Glutamatergic neuron (in vitro differentiated cells): ENCODE results near the gene BACH2. TPM values are rescaled to one million over a fixed set of nuclear protein-coding genes. Genes with fewer than 3 reads are reported as not detected.

Experiments used
- DNase-seq: peaks from one replicate; pipeline ENCODE4 v3.0.0; 2022
- H3K27ac Mint-ChIP-seq: one replicate; pipeline ENCODE4 v1.8.0; 2020; ENCODE audit warnings: mild to moderate bottlenecking, mixed read lengths, inconsistent platforms; ENCODE audit not compliant: unreplicated experiment
- H3K27me3 Mint-ChIP-seq: one replicate; pipeline ENCODE4 v1.8.0; 2020; ENCODE audit warnings: mild to moderate bottlenecking, moderate library complexity, mixed read lengths, inconsistent platforms; ENCODE audit not compliant: unreplicated experiment
- H3K36me3 Mint-ChIP-seq: one replicate; pipeline ENCODE4 v1.8.0; 2020; ENCODE audit warnings: mild to moderate bottlenecking, mixed read lengths, inconsistent platforms; ENCODE audit not compliant: unreplicated experiment
- H3K4me1 Mint-ChIP-seq: one replicate; pipeline ENCODE4 v1.8.0; 2020; ENCODE audit warnings: mild to moderate bottlenecking, low read depth, mixed read lengths, inconsistent platforms; ENCODE audit not compliant: unreplicated experiment
- H3K4me3 Mint-ChIP-seq: one replicate; pipeline ENCODE4 v1.8.0; 2020; ENCODE audit warnings: mild to moderate bottlenecking, mixed read lengths, inconsistent platforms; ENCODE audit not compliant: unreplicated experiment
- H3K9me3 Mint-ChIP-seq: one replicate; pipeline ENCODE4 v1.8.0; 2020; ENCODE audit warnings: mild to moderate bottlenecking, moderate library complexity, mixed read lengths, inconsistent platforms; ENCODE audit not compliant: unreplicated experiment
- total RNA-seq: library from RNA; stranded (reverse); fragmentation: NEBNext Ultra II Directional; extraction: Animal tissue kit (Norgen Biotek cat#: 25700); gene quantifications from one replicate; pipeline ENCODE4 v1.2.1, GENCODE V29; 2021; ENCODE audit not compliant: unreplicated experiment
- TF ChIP-seq, protein P1 (sequence below): fragments of 200-600 bp; sonication (generic); IDR thresholded peaks from one replicate; pipeline ENCODE4 v1.5.0; 2021; ENCODE audit not compliant: partially characterized antibody, unreplicated experiment

BACH2 gene
- total RNA-seq, 1 donor from 2014 or later: 96.4 TPM

DNA sequence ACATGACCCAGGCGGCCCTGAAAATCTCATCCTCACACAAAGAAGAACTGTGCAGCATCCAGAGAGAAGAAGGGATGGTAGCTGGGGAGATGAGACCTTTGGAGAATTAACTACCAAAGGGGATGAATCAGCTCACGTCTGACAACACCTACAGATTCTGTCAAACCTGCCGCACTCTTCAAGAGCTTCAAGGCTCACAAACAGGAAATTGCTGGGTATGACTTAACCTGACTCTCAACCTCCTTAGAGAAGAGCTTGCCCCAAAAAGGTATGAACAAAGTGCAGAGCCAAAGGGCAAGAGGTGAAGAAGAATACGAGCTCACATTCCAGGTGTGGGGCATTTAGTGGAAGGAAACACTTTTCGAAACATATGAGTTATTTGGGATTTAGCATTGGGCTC lies 139.8 kb downstream of the BACH2 start:
- Mint-ChIP-seq H3K9me3 (no peaks in the 10 kb centered on the region), H3K4me1 (peaks cover 46% of the 10 kb centered on the region), H3K27me3 (no peaks in the 10 kb centered on the region), H3K27ac (peak overlapping the region; percentile 4), H3K36me3 (no peaks in the 10 kb centered on the region), H3K4me3 (peak overlapping the region; percentile 3)
- TF ChIP-seq, protein P1, sequence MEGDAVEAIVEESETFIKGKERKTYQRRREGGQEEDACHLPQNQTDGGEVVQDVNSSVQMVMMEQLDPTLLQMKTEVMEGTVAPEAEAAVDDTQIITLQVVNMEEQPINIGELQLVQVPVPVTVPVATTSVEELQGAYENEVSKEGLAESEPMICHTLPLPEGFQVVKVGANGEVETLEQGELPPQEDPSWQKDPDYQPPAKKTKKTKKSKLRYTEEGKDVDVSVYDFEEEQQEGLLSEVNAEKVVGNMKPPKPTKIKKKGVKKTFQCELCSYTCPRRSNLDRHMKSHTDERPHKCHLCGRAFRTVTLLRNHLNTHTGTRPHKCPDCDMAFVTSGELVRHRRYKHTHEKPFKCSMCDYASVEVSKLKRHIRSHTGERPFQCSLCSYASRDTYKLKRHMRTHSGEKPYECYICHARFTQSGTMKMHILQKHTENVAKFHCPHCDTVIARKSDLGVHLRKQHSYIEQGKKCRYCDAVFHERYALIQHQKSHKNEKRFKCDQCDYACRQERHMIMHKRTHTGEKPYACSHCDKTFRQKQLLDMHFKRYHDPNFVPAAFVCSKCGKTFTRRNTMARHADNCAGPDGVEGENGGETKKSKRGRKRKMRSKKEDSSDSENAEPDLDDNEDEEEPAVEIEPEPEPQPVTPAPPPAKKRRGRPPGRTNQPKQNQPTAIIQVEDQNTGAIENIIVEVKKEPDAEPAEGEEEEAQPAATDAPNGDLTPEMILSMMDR: no peak
- DNase-seq: no peak

DNA sequence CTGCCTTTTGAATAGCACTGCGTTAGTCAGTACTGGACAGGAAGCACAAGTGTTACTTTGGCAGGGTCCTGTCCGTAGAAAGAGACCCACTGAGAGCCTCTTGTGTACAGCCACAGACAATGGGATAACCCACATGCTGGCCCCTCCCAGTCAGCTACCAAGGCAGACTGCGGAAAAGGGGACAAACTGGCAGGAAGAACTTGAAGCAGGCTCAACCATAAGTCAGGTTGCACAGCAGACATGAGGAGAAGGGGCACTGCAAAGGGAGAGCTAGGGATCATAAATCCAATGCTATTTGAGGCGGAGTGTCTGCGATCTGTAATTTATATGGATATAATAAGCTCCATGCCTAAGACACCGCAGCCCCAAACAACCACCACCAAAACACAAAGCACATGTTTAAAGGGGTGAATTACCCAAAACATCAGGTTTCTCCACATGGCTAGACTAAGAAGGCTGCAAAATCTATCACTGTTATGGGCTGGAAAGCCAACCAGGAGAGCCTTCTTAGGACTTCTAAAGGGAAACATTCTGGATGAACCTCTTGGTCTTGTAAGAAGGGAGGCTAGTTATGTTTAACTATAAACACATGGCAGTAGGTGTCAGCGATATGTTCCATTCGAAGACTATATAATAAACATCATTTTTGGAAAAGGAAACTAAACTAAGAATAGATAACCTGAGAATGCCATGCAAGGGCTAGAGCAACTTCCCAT lies 141.7 kb downstream of the BACH2 start:
- no peaks in the 10 kb centered on the region for H3K27me3 Mint-ChIP-seq
- H3K4me3 Mint-ChIP-seq: no peak overlapping the region
- no peaks in the 10 kb centered on the region for H3K36me3 Mint-ChIP-seq
- peaks cover 2% of the 10 kb centered on the region for H3K9me3 Mint-ChIP-seq
- TF ChIP-seq, protein P1: no peak
- H3K4me1 Mint-ChIP-seq: peaks cover 43% of the 10 kb centered on the region
- no peak overlapping the region for H3K27ac Mint-ChIP-seq
- DNase-seq: no peak

DNA sequence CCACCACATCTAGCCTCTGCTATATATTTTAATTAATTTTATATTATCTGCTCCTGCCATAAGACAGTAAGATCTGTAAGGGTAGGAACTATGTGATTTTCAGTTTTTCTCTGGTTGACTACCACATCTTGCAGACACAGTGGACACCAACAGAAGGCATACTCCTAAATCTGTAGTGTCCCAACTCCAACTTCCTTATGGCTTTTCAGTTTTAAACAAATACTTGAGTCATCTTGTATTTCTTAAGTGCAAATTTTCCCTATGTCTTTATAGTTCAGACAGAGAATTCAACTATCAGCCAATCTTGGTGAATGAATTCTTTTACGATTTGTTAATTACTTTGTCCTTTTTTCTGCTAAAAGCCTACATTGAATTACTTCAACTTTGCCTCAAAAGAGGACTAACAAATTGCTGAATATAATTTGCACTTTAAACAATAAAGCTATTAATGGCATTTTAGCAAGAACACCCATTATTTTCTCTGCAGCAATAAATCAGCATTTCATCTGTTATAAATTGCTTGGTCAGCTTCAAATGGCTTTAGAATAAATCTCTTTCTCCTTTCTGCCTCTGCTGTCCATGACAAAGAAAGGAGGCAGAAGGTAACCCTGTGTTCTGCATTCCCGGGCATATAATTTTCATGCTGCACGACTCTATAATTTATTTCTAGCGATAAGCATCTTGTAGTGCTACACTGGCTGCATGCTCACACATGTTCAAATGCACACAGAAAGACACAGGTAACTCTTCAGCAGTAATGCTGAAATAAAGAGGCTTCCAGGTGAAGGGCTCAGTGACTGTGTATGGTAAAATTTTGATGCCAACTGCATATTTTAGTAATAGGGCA lies 144.8 kb downstream of the BACH2 start:
- H3K4me1 Mint-ChIP-seq: peaks cover 30% of the 10 kb centered on the region
- H3K9me3 Mint-ChIP-seq: peaks cover 6% of the 10 kb centered on the region
- no peak overlapping the region for H3K27ac Mint-ChIP-seq
- H3K27me3 Mint-ChIP-seq: no peaks in the 10 kb centered on the region
- no peak for DNase-seq
- TF ChIP-seq, protein P1: no peak
- no peaks in the 10 kb centered on the region for H3K36me3 Mint-ChIP-seq
- H3K4me3 Mint-ChIP-seq: no peak overlapping the region

DNA sequence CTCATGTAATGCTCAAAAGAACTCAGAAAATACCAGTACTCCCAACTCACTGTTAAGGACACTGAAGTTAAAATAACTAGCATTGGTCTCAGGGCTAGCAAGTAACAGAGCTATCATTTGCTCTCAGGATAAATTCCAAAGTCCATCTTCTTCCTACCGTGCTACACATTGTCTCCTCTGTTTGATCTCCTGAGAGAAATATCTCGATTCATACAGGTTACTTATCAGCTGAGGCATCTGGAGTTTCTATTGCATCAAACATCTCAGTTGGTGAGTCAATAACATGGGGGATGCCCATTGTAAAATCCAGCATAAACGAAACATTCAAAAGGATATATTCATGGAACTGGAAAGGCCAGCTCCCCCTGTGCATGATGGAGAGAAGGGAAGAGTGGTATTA lies 147.4 kb downstream of the BACH2 start:
- Mint-ChIP-seq H3K4me1 (peaks cover 25% of the 10 kb centered on the region), H3K9me3 (peaks cover 6% of the 10 kb centered on the region), H3K27me3 (no peaks in the 10 kb centered on the region), H3K36me3 (no peaks in the 10 kb centered on the region), H3K27ac (no peak overlapping the region), H3K4me3 (no peak overlapping the region)
- DNase-seq: no peak
- TF ChIP-seq, protein P1: no peak

DNA sequence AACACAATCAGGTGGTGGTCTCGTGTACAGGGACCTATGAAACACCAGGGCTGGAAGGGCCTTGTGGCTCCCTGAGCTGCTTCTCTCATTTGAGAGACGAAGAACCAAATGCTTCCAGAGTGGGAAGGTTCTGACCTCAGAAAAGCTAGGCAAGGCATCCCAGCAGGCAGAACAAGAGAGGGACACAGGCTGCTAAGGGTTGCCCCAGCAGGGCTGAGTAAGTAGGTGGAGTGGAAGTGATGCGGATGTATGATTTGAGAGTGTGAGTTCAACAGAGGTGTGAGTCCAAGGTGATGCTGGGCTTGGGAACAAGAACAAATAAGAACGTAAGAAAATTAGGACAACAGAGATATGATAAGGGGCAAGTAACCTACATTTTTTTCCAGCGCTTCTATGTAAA lies 147.8 kb downstream of the BACH2 start:
- peaks cover 6% of the 10 kb centered on the region for H3K9me3 Mint-ChIP-seq
- peaks cover 22% of the 10 kb centered on the region for H3K4me1 Mint-ChIP-seq
- TF ChIP-seq, protein P1: no peak
- H3K4me3 Mint-ChIP-seq: no peak overlapping the region
- DNase-seq: no peak
- H3K27me3 Mint-ChIP-seq: no peaks in the 10 kb centered on the region
- H3K36me3 Mint-ChIP-seq: no peaks in the 10 kb centered on the region
- H3K27ac Mint-ChIP-seq: no peak overlapping the region
